ENCODE results near the gene IL21. TPM values are rescaled to one million over a fixed set of nuclear protein-coding genes. Genes with fewer than 3 reads are reported as not detected.

IL21 gene
- total RNA-seq, 2 donors from 2014 or later = not detected

DNA sequence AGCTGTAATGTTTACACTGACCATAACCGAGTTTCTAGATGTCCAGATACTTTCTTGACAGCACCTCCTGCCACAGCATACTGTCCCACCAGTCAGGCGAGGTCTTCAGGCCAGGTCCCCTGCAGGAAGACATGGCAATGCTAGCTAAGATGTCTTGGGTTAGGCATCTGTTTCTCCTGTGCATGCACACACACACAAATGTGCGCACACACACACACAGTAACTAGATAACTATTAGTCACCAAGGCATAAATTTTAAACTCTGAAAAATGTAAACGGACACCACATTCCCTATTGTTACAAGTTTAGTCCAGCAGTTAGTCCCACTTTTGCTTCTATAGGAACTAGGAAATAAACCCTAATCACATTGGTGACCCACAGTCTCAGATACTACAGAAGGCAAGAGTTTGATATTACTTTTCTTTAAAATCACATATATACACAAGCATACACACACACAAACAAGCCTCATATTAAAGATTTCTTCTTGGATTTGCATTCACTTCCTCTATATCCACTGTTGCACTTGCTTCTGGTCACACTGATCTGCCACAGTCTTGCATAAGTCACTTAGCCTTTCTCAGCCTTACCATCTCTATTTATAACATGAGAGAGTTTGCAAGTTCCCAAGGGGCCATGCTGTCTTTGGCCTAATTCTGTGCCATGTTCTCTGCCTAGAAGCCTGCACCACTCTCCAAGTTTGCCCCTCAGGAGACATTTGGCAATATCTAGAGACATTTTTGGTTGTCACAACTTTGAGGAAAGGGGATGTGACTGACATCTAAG, 32.2 kb downstream of the IL21 start:
- Histone ChIP-seq H3K9ac (ENCODE audit: low read depth in 2 of 2, low read length in 2 of 2) (no peak overlapping the region), H3K9me3 (no peaks in the 10 kb centered on the region), H3K4me3 (no peak overlapping the region), H3K27ac (no peak overlapping the region), H3K36me3 (no peaks in the 10 kb centered on the region), H3K27me3 (no peaks in the 10 kb centered on the region), H3K4me1 (no peaks in the 10 kb centered on the region)
- DNase-seq = no peak
- TF ChIP-seq, protein P1, sequence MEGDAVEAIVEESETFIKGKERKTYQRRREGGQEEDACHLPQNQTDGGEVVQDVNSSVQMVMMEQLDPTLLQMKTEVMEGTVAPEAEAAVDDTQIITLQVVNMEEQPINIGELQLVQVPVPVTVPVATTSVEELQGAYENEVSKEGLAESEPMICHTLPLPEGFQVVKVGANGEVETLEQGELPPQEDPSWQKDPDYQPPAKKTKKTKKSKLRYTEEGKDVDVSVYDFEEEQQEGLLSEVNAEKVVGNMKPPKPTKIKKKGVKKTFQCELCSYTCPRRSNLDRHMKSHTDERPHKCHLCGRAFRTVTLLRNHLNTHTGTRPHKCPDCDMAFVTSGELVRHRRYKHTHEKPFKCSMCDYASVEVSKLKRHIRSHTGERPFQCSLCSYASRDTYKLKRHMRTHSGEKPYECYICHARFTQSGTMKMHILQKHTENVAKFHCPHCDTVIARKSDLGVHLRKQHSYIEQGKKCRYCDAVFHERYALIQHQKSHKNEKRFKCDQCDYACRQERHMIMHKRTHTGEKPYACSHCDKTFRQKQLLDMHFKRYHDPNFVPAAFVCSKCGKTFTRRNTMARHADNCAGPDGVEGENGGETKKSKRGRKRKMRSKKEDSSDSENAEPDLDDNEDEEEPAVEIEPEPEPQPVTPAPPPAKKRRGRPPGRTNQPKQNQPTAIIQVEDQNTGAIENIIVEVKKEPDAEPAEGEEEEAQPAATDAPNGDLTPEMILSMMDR (IDR thresholded peaks at IDR 0.05) = no peak
- intact Hi-C loops (cut with DNase I) = loop anchor here (10.0 kb wide), 1 partner anchor 684 kb away; no protein-coding TSS in a partner anchor

DNA sequence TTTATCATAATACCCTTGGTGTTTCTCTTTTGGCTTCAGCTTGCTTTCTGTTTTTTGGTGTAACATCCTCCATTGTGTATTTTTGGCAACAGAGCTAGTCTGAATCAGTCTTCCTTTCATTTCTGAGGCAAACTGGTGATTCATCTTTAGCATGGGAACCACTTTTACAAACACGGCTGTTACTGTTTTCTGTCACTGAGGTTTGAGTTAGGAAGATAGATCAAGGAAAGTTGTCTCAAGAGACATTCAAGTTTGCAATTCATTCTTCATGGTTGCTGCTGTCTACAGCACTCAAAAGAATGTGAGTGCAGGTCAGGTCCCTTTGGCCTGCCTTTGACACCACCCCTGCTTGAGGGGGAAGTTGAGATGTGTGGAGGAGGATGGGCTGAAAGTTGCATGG, 36.3 kb downstream of the IL21 start:
- DNase-seq = no peak
- Histone ChIP-seq H3K9ac (ENCODE audit: low read depth in 2 of 2, low read length in 2 of 2) (no peak overlapping the region), H3K9me3 (no peaks in the 10 kb centered on the region), H3K36me3 (no peaks in the 10 kb centered on the region), H3K27me3 (no peaks in the 10 kb centered on the region), H3K4me3 (no peak overlapping the region), H3K27ac (no peak overlapping the region), H3K4me1 (no peaks in the 10 kb centered on the region)
- TF ChIP-seq, protein P1 (IDR thresholded peaks at IDR 0.05) = no peak
- intact Hi-C loops (cut with DNase I) = loop anchor here (10.0 kb wide), 1 partner anchor 680 kb away; no protein-coding TSS in a partner anchor

DNA sequence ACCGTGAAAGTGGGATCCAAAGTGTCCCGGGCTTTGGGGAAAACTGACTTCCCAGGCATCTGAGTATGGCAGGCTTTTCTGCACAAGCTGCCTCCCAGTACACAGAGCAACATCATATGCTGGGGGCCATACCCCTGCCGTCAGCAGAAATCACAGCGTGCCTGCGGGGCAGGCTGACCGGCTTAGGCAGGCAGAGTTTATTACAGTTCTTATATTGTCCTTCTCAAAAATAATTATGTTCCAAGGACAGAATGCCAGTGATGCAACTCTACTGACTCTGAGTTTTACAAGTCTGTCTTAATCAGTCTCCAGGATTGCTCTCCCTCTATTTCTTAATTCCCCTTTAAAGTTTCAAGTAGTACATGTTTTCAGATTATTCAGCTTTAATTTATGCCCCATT, 37.0 kb downstream of the IL21 start:
- Histone ChIP-seq H3K9me3 (no peaks in the 10 kb centered on the region), H3K27me3 (no peaks in the 10 kb centered on the region), H3K27ac (no peak overlapping the region), H3K4me1 (no peaks in the 10 kb centered on the region), H3K4me3 (no peak overlapping the region), H3K36me3 (no peaks in the 10 kb centered on the region), H3K9ac (ENCODE audit: low read depth in 2 of 2, low read length in 2 of 2) (no peak overlapping the region)
- DNase-seq = no peak
- TF ChIP-seq, protein P1 (IDR thresholded peaks at IDR 0.05) = no peak
- intact Hi-C loops (cut with DNase I) = loop anchor here (10.0 kb wide), 1 partner anchor 679 kb away; no protein-coding TSS in a partner anchor

DNA sequence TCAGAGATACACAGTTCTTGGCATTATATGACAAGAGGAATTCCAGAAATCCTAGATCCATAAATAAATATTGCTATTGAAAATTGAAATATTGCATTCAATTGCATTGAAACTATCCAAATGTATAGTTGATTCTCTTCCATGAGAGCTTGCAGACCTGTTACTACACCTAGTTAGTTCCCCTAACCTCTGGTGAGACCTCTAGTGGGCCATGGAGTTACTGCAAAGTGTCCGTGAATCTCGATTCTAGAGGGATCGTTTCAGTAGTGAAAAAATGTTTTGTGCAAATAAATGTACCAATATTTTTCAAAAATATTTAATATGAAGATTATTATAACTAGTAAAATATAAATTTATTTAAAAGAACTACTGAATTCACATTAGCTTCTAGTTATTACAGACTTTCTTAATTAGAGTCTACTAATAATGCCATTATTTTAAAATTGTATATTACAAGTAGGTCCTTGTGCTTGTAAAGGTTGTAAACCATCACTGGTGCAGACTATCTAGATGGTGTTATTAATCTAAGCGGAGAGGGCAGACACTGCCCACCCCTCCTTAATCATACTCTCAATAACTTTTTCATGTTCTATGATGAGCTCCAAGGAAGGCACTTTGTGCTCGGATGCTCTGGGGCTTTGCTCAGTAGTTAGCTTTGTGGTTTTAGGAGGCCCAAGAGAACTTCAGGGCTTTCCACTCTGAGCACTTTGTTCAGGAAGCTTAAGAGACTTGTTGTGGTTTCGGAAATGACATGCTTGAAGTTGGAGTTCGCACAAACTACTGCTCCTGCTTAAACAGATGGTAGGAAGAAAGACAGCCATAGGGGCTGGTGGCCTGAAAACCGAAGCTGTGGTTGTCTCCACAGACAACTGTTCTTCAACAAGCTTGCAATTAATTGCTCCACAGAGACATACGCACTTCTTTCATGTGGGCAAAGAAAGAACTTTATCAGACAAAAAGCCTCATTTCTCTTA, 42.8 kb downstream of the IL21 start:
- Histone ChIP-seq H3K4me1 (no peaks in the 10 kb centered on the region), H3K27me3 (no peaks in the 10 kb centered on the region), H3K9me3 (no peaks in the 10 kb centered on the region), H3K36me3 (no peaks in the 10 kb centered on the region), H3K9ac (ENCODE audit: low read depth in 2 of 2, low read length in 2 of 2) (no peak overlapping the region), H3K4me3 (no peak overlapping the region), H3K27ac (no peak overlapping the region)
- DNase-seq = peak; percentile 47
- TF ChIP-seq, protein P1 (IDR thresholded peaks at IDR 0.05) = peak; percentile 68
- intact Hi-C loops (cut with DNase I) = loop anchor here (10.0 kb wide), 1 partner anchor 263 kb away; no protein-coding TSS in a partner anchor

DNA sequence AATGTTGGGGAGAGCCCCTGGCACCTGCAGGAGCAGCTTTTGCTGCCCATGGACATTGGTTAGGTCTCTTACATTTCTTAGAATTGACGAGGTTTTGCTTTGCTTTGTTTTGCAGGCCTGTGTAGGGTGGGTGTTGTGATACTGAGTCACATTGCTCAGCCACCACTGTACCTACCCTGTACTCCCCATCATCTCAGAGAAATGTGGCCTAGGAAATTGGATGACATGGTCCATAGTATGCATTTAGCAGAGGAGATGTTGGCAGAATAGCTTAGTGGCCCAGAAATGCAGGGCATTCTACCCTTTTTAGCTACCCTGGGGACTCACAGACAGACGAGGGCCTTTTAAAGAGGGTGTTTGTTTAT, 43.7 kb downstream of the IL21 start:
- H3K9me3 ChIP-seq = no peaks in the 10 kb centered on the region
- no peak overlapping the region for H3K9ac ChIP-seq (ENCODE audit: low read depth in 2 of 2, low read length in 2 of 2)
- H3K27me3 ChIP-seq = no peaks in the 10 kb centered on the region
- intact Hi-C loops (cut with DNase I) = loop anchor here (10.0 kb wide), 1 partner anchor 262 kb away; no protein-coding TSS in a partner anchor
- no peak overlapping the region for H3K4me3 ChIP-seq
- no peak overlapping the region for H3K27ac ChIP-seq
- TF ChIP-seq, protein P1 (IDR thresholded peaks at IDR 0.05) = no peak
- H3K36me3 ChIP-seq = no peaks in the 10 kb centered on the region
- DNase-seq = no peak
- no peaks in the 10 kb centered on the region for H3K4me1 ChIP-seq

All from colonic mucosa (tissue), 4 donors.